Measurements from ENCODE around the gene QSOX1. TPM values are rescaled to one million over a fixed set of nuclear protein-coding genes. Genes with fewer than 3 reads are reported as not detected.

The QSOX1 gene
- total RNA-seq, 4 donors from 2014 or later, result 109 to 124 (median 119) TPM

- intact Hi-C loops (cut with DNase I; ENCODE audit: low total_unique reads), result no loop called here
- Histone ChIP-seq H3K9me3 (no peaks in the 10 kb centered on the region), H3K36me3 (no peaks in the 10 kb centered on the region), H3K27ac (no peak overlapping the region), H3K4me1 (peaks cover 0 to 6% (median 0%) of the 10 kb centered on the region in 4 donors), H3K27me3 (peaks cover 47% of the 10 kb centered on the region), H3K4me3 (no peak overlapping the region)
- DNase-seq, result no peak
- TF ChIP-seq EP300 (IDR thresholded peaks at IDR 0.05; ENCODE audit: low read depth) (no peak), POLR2A (IDR thresholded peaks at IDR 0.05) (no peak), POLR2AphosphoS5 (IDR thresholded peaks at IDR 0.05) (no peak), CTCF (IDR thresholded peaks at IDR 0.05) (no peak)
- in situ Hi-C loops (cut with MboI; ENCODE audit: low pct_ligation_motif_present in 1 of 4, low pct_unique_long_range_greater_than_20kb in 1 of 4, low sequenced_read_pairs in 3 of 4), result loop anchor here in 1 of 4 donors (10.0 kb wide), 1 partner anchor 240 kb away; no protein-coding TSS in a partner anchor
- 79 to 100% methylated on average over 2 to 6 of the region's 6 CpGs for WGBS, 2 donors (ENCODE audit: low coverage in 1 of 2)
Measured at GRCh38 chr1:180244840-180245239, 90.2 kb downstream of the QSOX1 start.

- Histone ChIP-seq H3K27me3 (peaks cover 30% of the 10 kb centered on the region), H3K4me1 (peaks cover 0 to 6% (median 0%) of the 10 kb centered on the region in 4 donors), H3K27ac (no peak overlapping the region), H3K4me3 (no peak overlapping the region), H3K36me3 (no peaks in the 10 kb centered on the region), H3K9me3 (no peaks in the 10 kb centered on the region)
- no peak for DNase-seq
- in situ Hi-C loops (cut with MboI; ENCODE audit: low pct_ligation_motif_present in 1 of 4, low pct_unique_long_range_greater_than_20kb in 1 of 4, low sequenced_read_pairs in 3 of 4) (loop anchor here in 1 of 4 donors (10.0 kb wide), 1 partner anchor 238 kb away; no protein-coding TSS in a partner anchor), intact Hi-C loops (cut with DNase I; ENCODE audit: low total_unique reads) (no loop called here)
- 68 to 78% methylated on average over 4 to 5 of the region's 5 CpGs for WGBS, 2 donors (ENCODE audit: low coverage in 1 of 2)
- no peak for TF ChIP-seq EP300 (IDR thresholded peaks at IDR 0.05; ENCODE audit: low read depth)
- TF ChIP-seq POLR2A (IDR thresholded peaks at IDR 0.05), result no peak
- no peak for TF ChIP-seq POLR2AphosphoS5 (IDR thresholded peaks at IDR 0.05)
Measured at GRCh38 chr1:180246579-180246978, 91.9 kb downstream of the QSOX1 start.

GRCh38 chr1:180247061-180247460 is 92.4 kb downstream of the QSOX1 start:
- in situ Hi-C loops (cut with MboI; ENCODE audit: low pct_ligation_motif_present in 1 of 4, low pct_unique_long_range_greater_than_20kb in 1 of 4, low sequenced_read_pairs in 3 of 4) (loop anchor here in 1 of 4 donors (10.0 kb wide), 1 partner anchor 238 kb away; no protein-coding TSS in a partner anchor), intact Hi-C loops (cut with DNase I; ENCODE audit: low total_unique reads) (no loop called here)
- Histone ChIP-seq H3K4me3 (no peak overlapping the region), H3K27me3 (peaks cover 25% of the 10 kb centered on the region), H3K36me3 (no peaks in the 10 kb centered on the region), H3K27ac (no peak overlapping the region), H3K4me1 (peaks cover 0 to 6% (median 0%) of the 10 kb centered on the region in 4 donors), H3K9me3 (no peaks in the 10 kb centered on the region)
- no peak for DNase-seq
- WGBS, 2 donors (ENCODE audit: low coverage in 1 of 2), result 82% methylated on average over 3 of the region's 3 CpGs; no CpG with 5 or more reads in 1 of the 2 donors
- no peak for TF ChIP-seq POLR2A (IDR thresholded peaks at IDR 0.05)
- TF ChIP-seq CTCF (IDR thresholded peaks at IDR 0.05), result no peak
- no peak for TF ChIP-seq POLR2AphosphoS5 (IDR thresholded peaks at IDR 0.05)
- no peak for TF ChIP-seq EP300 (IDR thresholded peaks at IDR 0.05; ENCODE audit: low read depth)

- Histone ChIP-seq H3K36me3 (no peaks in the 10 kb centered on the region), H3K27me3 (peaks cover 20% of the 10 kb centered on the region), H3K27ac (no peak overlapping the region), H3K4me3 (no peak overlapping the region), H3K4me1 (peaks cover 0 to 6% (median 0%) of the 10 kb centered on the region in 4 donors), H3K9me3 (no peaks in the 10 kb centered on the region)
- no peak for DNase-seq
- 94 to 100% methylated on average over 3 to 4 of the region's 4 CpGs for WGBS, 2 donors (ENCODE audit: low coverage in 1 of 2)
- in situ Hi-C loops (cut with MboI; ENCODE audit: low pct_ligation_motif_present in 1 of 4, low pct_unique_long_range_greater_than_20kb in 1 of 4, low sequenced_read_pairs in 3 of 4) (loop anchor here in 1 of 4 donors (10.0 kb wide), 1 partner anchor 237 kb away; no protein-coding TSS in a partner anchor), intact Hi-C loops (cut with DNase I; ENCODE audit: low total_unique reads) (no loop called here)
- TF ChIP-seq CTCF (IDR thresholded peaks at IDR 0.05) (no peak), EP300 (IDR thresholded peaks at IDR 0.05; ENCODE audit: low read depth) (no peak)
Measured at GRCh38 chr1:180247580-180247979, 92.9 kb downstream of the QSOX1 start.

Data from transverse colon (tissue), 4 donors.